ENCODE data around the gene THUMPD2.
"Not testable (repeated sequence)": the region's sequence is repeated elsewhere in the genome, so short reads cannot be mapped to it uniquely, and the experiment has no call there.

THUMPD2 gene

DNA sequence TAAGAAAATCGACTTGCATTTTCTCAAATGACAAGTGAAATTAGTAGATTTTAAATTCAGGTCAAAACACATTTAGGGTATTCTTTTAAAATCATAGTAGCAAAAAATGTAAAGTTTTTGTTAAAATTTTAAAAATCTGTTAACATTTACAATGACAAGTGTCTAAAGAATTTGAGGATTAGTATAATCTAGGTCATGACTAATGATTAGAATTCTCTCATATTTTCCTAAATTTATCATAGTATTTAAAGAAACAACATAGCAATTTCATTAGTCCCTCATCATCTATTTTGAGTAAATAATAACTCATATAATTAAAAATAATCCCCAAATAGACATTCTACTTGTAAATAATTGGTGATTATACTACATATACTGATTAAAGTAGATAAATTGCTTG lies 23.6 kb downstream of the THUMPD2 start:
- no peak for DNase-seq (ENCODE audit: low read depth)

GRCh38 chr2:39743269-39743776 lies 35.7 kb downstream of the THUMPD2 start:
- DNase-seq (ENCODE audit: low read depth) = no peak

- DNase-seq (ENCODE audit: low read depth) = no peak
These were observed 37.2 kb downstream of the THUMPD2 start for GRCh38 chr2:39741871-39742270.

DNA sequence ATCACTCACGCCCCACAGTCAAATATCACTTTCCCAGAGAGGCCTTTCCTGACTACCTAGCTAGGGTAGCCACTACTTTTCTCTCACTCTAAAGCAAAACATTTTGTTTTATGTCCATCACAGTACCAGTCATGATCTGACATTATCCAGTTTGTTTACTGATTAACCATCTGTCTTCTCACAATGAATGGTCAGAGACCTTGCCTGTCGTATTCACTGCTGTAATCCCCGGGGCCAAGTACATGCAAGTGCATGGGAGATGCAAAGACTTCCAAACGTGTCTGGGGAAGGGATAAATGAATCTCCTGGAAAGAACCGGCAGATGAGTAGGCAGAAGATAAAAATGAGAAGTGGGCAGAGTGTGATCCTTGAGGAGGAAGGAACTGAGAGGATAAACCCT lies 39.7 kb downstream of the THUMPD2 start:
- no peak for DNase-seq (ENCODE audit: low read depth)

DNA sequence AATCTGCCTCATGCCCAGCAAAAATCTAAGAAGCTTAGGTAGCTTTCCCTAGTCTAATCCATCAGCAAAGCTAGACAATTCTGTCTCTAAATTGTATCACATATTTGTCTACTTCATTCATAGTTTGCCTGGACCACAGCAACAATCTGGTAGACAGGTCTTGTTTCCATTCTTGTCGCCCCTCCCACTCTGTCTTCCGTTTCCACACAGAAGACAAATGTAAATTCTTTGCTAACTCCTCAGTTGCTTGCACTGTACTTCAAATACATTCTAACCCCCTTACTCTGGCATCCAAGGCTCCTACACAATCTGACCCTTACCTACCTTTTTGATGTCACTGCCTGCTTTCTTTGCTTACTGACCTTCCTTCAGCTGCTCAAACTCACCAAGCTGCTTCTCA lies 40.1 kb downstream of the THUMPD2 start:
- DNase-seq (ENCODE audit: low read depth) = no peak

GRCh38 chr2:39737661-39738060 lies 41.4 kb downstream of the THUMPD2 start:
- no peak for DNase-seq (ENCODE audit: low read depth)

DNA sequence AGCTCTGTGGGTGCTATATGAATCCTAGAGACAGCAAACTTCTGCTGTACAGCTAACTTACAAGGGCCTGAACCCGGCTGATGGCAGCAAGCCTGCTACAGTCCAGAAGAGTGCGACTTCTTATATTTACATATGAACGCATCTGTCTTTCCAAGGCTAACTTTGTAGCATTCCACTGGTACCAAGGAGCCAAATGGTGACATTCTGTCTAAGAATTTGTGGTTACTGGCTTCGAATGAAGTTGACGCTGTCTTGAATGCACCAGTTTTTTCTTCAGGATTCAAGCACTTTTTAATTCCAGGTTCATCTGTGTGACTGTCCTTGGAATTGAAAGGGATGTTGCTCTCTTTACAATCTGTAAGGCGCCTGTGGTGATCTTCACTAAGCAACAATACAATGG lies 42.4 kb downstream of the THUMPD2 start:
- no peak for DNase-seq (ENCODE audit: low read depth)

DNA sequence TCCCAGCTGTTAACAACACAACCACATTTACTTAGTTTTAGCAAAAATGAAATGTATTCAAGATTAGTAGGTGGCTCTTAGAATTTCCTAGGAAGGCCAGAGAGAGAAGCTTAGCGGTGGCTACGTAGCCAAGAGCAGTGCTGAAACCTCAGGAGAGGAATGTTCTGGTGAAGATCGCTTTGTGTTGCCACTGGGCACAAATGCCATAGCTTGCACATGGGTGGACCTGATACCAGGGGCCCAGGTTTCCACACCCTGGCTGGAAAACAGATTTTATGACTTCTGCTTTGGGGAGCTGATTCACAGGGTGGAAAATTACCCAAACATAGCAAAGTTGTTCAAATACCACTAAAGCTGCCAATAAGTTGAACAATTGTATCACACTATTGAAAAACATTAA lies 43.4 kb downstream of the THUMPD2 start:
- no peak for DNase-seq (ENCODE audit: low read depth)

DNA sequence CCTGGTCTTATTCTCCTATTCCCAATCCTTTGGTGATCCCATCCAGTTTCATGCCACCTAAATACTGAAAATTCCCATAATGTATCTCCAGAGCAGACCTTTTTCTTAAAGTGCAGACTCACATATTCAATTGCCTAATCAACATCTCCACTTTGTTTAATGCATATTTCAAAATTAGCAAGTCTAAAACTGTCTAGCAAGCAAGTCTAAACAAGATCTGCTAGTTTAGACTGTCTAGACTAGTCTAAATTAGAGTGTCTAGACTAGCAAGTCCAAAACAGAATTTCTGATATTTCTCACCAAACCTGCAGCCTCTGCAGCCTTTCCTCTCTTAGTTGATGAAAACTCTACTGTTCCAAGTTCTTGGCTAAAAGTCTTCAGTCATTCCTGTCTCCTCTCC lies 44.6 kb downstream of the THUMPD2 start:
- no peak for DNase-seq (ENCODE audit: low read depth)

- DNase-seq (ENCODE audit: low read depth) = no peak
These were observed 45.9 kb downstream of the THUMPD2 start for GRCh38 chr2:39733070-39733674.

GRCh38 chr2:39732482-39732881 lies 46.6 kb downstream of the THUMPD2 start:
- no peak for DNase-seq (ENCODE audit: low read depth)

DNA sequence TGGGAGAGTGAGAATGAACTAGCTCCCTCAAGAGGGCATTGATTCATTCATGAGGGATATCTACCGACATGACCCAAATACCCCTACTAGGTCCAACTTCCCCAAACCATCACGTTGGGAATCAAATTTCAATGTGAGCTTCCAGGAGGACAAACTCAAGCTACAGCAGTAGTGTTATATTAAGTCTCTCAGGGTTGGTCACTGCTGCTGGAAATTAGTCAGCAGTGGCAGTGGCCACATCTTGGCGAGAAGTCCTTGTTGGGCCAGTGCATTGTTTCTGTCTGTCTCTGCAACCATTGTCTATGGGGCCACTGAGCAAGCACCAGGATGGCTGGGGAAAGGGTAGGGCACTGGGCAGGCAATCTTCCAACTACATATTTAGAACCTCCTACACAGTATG lies 47.5 kb downstream of the THUMPD2 start:
- DNase-seq (ENCODE audit: low read depth) = no peak

GRCh38 chr2:39730685-39731302 lies 48.3 kb downstream of the THUMPD2 start:
- DNase-seq (ENCODE audit: low read depth) = no peak

DNA sequence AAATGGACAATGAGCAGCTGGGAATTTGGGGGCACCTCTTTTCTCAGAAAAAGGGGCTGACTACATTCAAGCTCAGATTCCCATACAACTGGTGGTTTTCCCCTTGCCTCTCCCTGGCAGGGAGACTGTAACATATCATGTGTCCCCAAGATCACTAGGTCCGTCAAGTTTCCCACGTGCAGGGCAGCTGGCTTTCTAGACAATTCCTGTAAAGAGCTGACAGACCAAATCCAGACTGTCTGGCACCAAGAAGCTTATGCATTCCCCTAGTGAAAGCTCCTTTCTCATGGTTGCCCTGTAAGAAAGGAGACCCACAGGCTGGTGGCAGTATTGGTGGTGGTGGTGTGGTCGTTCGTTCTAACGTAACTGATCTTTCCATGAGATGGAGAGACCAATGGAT lies 48.8 kb downstream of the THUMPD2 start:
- no peak for DNase-seq (ENCODE audit: low read depth)

GRCh38 chr2:39728941-39729351 lies 50.1 kb downstream of the THUMPD2 start:
- no peak for DNase-seq (ENCODE audit: low read depth)

DNA sequence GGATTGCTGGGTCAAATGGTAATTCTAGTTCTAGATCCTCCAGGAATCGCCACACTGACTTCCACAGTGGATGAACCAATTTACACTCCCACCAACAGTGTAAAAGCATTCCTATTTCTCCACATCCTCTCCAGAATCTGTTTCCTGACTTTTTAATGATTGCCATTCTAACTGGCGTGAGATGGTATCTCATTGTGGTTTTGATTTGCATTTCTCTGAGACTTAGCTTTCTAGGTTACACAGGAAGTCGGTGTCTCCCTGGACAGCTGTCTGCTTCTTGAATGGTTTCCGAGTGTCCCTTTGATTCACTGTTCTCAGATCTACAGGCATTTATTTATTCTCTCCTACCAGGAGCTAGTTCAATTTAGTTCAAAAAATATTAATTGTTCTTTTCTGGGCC lies 51.0 kb downstream of the THUMPD2 start:
- not testable (repeated sequence) for DNase-seq (ENCODE audit: low read depth)

DNA sequence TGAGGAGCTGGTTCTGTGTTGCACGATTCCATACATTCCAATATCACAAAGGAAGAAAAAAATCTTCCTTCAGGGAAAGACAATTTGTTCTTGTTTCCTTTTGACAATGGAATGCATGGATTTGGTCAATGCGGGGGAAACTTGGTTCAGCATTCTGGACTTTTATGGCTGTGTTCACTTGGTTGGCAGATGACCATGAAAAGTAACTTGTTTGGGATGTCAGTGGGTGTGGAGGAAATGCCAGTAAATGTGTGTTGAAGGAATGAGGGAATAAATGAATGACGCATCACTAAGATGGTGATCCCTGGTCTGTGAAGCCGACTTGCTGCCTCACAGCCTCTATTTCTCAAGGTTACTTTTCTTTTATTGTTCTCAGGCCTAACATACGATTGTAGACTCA lies 53.7 kb downstream of the THUMPD2 start:
- no peak for DNase-seq (ENCODE audit: low read depth)

DNA sequence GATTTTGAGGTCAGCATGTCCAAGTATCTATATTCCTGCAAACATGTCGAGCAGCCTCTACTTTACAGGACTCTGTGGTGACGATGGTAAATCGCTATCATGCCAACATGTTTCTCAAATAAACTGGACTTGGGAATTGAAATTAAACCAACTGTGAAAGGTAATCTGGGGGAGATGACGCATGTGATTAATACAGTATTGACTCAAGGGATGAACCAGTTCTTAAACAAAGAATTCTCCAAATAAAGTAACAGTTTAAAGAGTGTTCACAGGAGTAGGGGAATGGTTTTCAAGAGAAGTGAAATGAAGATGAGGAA lies 54.3 kb downstream of the THUMPD2 start:
- no peak for DNase-seq (ENCODE audit: low read depth)

- no peak for DNase-seq (ENCODE audit: low read depth)
These were observed 54.9 kb downstream of the THUMPD2 start for GRCh38 chr2:39723946-39724827.

DNA sequence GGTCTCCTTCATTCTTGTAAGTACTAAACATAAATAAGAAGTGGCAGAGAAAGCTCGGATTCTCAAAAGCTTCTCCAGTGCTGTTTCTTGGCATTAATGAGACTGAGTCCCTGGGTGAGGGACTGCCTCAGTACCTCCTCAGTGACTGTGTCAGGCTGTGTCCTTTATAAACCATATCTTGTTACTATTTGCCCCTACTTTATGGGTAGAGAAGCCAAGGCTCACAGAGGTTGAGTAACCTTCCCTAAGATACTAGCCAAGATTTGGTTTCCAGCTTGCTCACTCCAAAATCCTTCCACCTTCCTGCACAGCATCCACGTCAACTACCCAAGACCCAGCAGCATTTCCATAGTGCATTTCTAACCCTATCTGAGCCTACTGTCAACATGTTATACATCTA lies 55.6 kb downstream of the THUMPD2 start:
- DNase-seq (ENCODE audit: low read depth) = no peak

DNA sequence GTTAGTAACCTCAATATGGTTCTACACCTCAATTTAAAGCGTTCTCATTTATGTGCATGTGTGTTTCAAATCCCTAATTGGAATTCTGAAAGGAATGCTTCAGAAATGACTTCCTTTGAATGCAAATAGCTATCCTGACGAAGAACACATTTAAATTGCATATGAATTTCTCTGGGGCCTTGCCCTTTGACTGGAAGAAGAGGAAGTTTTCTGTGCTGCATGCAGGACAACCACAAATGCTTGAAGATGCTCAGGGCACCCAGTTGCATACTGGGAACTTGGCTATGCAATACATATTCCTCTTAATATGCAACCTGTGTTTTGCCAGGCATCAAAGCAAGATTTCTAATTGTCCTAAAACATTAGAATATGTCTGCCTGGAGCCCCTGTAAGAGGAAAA lies 58.1 kb downstream of the THUMPD2 start:
- DNase-seq (ENCODE audit: low read depth) = no peak

DNA sequence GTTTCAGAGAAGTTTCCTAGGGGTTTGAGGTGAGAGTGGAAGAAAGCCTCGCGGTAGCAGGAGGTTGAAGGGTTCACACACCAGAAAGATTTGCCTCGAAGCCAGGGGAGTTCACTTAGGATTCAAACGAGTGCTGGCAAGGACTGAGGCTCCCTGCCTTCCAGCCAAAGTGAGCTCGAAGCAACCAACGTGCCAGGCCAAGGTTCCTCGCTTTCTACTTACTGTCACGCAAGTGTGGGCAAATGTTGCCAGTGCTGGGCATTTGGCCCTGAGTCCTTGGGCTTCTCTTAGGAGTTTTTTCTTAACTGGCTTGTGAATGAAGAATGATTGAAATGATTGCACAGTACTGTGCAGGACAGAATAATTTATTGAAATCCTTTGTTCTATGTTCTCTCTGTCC lies 59.7 kb downstream of the THUMPD2 start:
- no peak for DNase-seq (ENCODE audit: low read depth)

DNA sequence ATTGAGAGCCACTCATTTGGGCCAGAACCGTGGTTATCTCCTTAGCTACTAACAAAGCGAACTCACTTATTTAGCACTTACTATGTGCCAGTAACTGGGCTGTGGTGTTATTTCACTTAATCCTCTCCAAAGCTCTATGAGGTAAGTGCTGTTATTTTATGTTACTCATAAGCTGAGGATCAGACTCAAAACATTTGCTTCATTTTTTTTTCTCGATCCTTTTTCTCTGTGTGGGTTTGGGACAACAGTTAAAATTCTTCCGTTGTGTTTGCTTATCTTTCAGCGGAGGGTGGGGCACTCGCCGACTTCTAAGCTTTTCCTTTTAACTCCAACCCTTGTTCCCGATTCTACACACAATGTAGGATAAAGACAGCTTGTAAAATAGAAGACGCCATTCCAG lies 60.6 kb downstream of the THUMPD2 start:
- no peak for DNase-seq (ENCODE audit: low read depth)

All from activated T-helper 9 cell treated with anti-CD3 and anti-CD28 coated beads, Interleukin-2, amount 50 U/mL, for 16 hours (primary cell).